Keratinocyte (primary cell): ENCODE results near the gene WDR27. TPM values are rescaled to one million over a fixed set of nuclear protein-coding genes. Genes with fewer than 3 reads are reported as not detected.

Source experiments
- DNase-seq: peaks from one replicate; pipeline ENCODE4 v3.0.0-alpha.2; 2011; ENCODE audit warnings: low read depth, missing footprints, low spot score
- FAIRE-seq: peaks from 2 replicates; lab custom pipeline; 2011; peaks lifted over from hg19 to GRCh38; lab: Jason Lieb, UNC
- H2AFZ ChIP-seq: 2 replicates; pipeline ENCODE4 v1.6.0; 2012; ENCODE audit warnings: low read length, control low read depth, inconsistent platforms; ENCODE audit not compliant: control insufficient read depth
- H3K27ac ChIP-seq: 2 replicates; pipeline ENCODE4 v1.5.1; 2011; ENCODE audit warnings: low read length; ENCODE audit not compliant: control insufficient read depth, insufficient read depth
- H3K27me3 ChIP-seq: 3 replicates; pipeline ENCODE4 v1.6.0; 2011; ENCODE audit warnings: low read length; ENCODE audit not compliant: control insufficient read depth, insufficient read depth; ENCODE audit errors: extremely low read depth
- H3K36me3 ChIP-seq, 2 experiments: 2 replicates in 1 of 2; 3 replicates in 1 of 2; pipeline ENCODE4 v1.5.1; 2011; ENCODE audit warnings: low read length in 2 of 2, mild to moderate bottlenecking in 1 of 2; ENCODE audit not compliant: control insufficient read depth in 2 of 2, insufficient read depth in 2 of 2; ENCODE audit errors: extremely low read depth in 1 of 2
- H3K4me1 ChIP-seq: 3 replicates; pipeline ENCODE4 v1.5.1; 2011; ENCODE audit warnings: low read length; ENCODE audit not compliant: control insufficient read depth, insufficient read depth; ENCODE audit errors: extremely low read depth
- H3K4me2 ChIP-seq: 3 replicates; pipeline ENCODE4 v1.6.0; 2011; ENCODE audit warnings: low read depth, low read length; ENCODE audit not compliant: control insufficient read depth, insufficient read depth; ENCODE audit errors: extremely low read depth
- H3K4me3 ChIP-seq, 3 experiments: fragments of 200-600 bp in 1 of 3; sonication (generic) in 1 of 3; 2 replicates in 2 of 3; 3 replicates in 1 of 3; pipeline ENCODE4 v1.5.1; 2011 to 2016; ENCODE audit warnings: low read length in 3 of 3, mild to moderate bottlenecking in 3 of 3, control low read depth in 2 of 3, inconsistent platforms in 1 of 3, low read depth in 1 of 3, mixed read lengths in 1 of 3, mixed run types in 1 of 3, moderate library complexity in 1 of 3; ENCODE audit not compliant: control insufficient read depth in 2 of 3, insufficient read depth in 2 of 3; ENCODE audit errors: extremely low read depth in 1 of 3
- H3K79me2 ChIP-seq: 2 replicates; pipeline ENCODE4 v1.6.0; 2012; ENCODE audit warnings: low read length; ENCODE audit not compliant: control insufficient read depth, insufficient read depth
- H3K9ac ChIP-seq: 3 replicates; pipeline ENCODE4 v1.6.0; 2011; ENCODE audit warnings: low read length; ENCODE audit not compliant: control insufficient read depth, insufficient read depth; ENCODE audit errors: extremely low read depth
- H3K9me1 ChIP-seq: 3 replicates; pipeline ENCODE4 v1.6.0; 2011; ENCODE audit warnings: low read length; ENCODE audit not compliant: control insufficient read depth, insufficient read depth; ENCODE audit errors: extremely low read depth
- H3K9me3 ChIP-seq: 2 replicates; pipeline ENCODE4 v1.5.1; 2012; ENCODE audit warnings: low read depth, low read length; ENCODE audit not compliant: control insufficient read depth
- H4K20me1 ChIP-seq: 3 replicates; pipeline ENCODE4 v1.6.0; 2011; ENCODE audit warnings: low read length; ENCODE audit not compliant: control insufficient read depth, insufficient read depth; ENCODE audit errors: extremely low read depth
- EZH2 ChIP-seq: IDR thresholded peaks from one replicate; pipeline ENCODE4 v1.6.1; 2012; ENCODE audit warnings: inconsistent platforms, mild to moderate bottlenecking, low read length, moderate library complexity
- dilution Hi-C: fragments of 300-500 bp; cut with MboI; formaldehyde crosslinking; loops from one replicate; pipeline ENCODE4 v1.7.0; 2020; ENCODE audit warnings: low sequenced_read_pairs; ENCODE audit not compliant: extremely low pct_ligation_motif_present
- polyA plus RNA-seq, 5 experiments: library from polyadenylated mRNA; depleted of rRNA in 3 of 5; stranded (reverse) in 3 of 5; stranded (forward) in 1 of 5; unstranded in 1 of 5; fragments of >200 nt; gene quantifications; 1 replicate in 1 of 5; 2 replicates in 3 of 5; 3 replicates in 1 of 5; pipeline versions ENCODE4 v1.2.1 to v1.2.3, GENCODE V29; 2011 to 2012; ENCODE audit warnings: missing spikeins in 2 of 5, low read depth in 1 of 5, low replicate concordance in 1 of 5
- TF ChIP-seq, protein P1 (sequence below), 3 experiments: IDR thresholded peaks in 1 of 3; conservative IDR thresholded peaks in 1 of 3; optimal IDR thresholded peaks in 1 of 3; 2 replicates in 2 of 3; 3 replicates in 1 of 3; pipeline versions ENCODE3 to v1.5.1; 2011; ENCODE audit warnings: low read length in 3 of 3, mild to moderate bottlenecking in 3 of 3, moderate library complexity in 2 of 3, control low read depth in 1 of 3, inconsistent platforms in 1 of 3; ENCODE audit not compliant: insufficient read depth in 2 of 3; ENCODE audit errors: extremely low read depth in 1 of 3

WDR27 gene
- polyA plus RNA-seq, 1 donor (not counting 4 experiments of a cell fraction or from before 2014, with no cell fraction given): 17.8 TPM

DNA sequence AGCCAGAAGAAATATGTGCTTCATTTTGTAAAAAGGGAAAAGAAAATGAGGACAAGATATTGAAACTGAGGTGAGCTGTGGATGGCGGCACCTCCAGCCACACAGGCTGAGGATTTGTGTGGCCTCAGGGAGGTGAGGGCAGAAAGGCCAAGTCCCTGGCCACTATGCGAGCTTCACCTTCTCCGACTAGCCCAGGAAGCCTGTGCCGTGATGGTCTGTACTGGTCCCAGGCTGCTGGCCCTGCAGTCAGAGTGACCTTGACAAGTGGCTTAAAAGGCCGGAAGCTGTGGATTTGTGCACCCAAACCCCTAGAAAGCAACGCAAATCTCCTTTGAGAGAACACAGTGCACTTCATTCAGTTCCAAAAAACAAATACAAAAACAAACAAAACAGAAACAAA, 48.1 kb downstream of the WDR27 start:
- Histone ChIP-seq H2AFZ (no peak overlapping the region), H3K9ac (no peak overlapping the region), H3K9me1 (no peaks in the 10 kb centered on the region), H3K27ac (no peak overlapping the region), H3K4me3 (no peak overlapping the region), H3K4me1 (no peaks in the 10 kb centered on the region), H3K27me3 (no peaks in the 10 kb centered on the region), H3K36me3 (peaks cover 4 to 9% of the 10 kb centered on the region in 2 experiments), H3K79me2 (no peaks in the 10 kb centered on the region), H4K20me1 (no peaks in the 10 kb centered on the region), H3K4me2 (no peak overlapping the region), H3K9me3 (no peaks in the 10 kb centered on the region)
- no peak for DNase-seq
- dilution Hi-C loops: no loop called here
- FAIRE-seq: no peak
- TF ChIP-seq, protein P1, sequence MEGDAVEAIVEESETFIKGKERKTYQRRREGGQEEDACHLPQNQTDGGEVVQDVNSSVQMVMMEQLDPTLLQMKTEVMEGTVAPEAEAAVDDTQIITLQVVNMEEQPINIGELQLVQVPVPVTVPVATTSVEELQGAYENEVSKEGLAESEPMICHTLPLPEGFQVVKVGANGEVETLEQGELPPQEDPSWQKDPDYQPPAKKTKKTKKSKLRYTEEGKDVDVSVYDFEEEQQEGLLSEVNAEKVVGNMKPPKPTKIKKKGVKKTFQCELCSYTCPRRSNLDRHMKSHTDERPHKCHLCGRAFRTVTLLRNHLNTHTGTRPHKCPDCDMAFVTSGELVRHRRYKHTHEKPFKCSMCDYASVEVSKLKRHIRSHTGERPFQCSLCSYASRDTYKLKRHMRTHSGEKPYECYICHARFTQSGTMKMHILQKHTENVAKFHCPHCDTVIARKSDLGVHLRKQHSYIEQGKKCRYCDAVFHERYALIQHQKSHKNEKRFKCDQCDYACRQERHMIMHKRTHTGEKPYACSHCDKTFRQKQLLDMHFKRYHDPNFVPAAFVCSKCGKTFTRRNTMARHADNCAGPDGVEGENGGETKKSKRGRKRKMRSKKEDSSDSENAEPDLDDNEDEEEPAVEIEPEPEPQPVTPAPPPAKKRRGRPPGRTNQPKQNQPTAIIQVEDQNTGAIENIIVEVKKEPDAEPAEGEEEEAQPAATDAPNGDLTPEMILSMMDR (optimal IDR thresholded peaks at IDR 0.05 in 1 of 3, IDR thresholded peaks at IDR 0.05 in 1 of 3, conservative IDR thresholded peaks at IDR 0.05 in 1 of 3; ENCODE audit: extremely low read depth in 1 of 3, insufficient read depth in 2 of 3, low read length in 3 of 3): no peak
- no peak for TF ChIP-seq EZH2

DNA sequence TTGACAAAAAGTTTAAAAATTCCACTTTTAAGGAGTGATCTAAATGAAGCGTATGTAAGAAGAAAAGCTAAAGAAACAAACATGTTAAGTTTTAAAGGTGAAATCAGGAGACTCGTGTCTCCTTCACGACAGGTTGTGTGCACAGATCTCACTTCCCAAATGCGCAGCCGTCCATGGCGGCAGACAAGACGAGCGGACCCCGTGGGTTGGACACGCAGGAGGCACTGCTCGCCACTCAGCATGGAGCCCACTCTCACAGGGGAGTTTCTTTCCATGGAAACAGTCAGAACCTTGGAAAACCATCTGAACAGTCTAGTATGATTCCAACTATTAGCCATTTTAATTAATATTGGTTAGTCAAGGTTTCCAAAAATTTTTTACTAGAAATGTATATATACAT, 48.9 kb downstream of the WDR27 start:
- no peak for TF ChIP-seq EZH2
- TF ChIP-seq, protein P1 (optimal IDR thresholded peaks at IDR 0.05 in 1 of 3, IDR thresholded peaks at IDR 0.05 in 1 of 3, conservative IDR thresholded peaks at IDR 0.05 in 1 of 3; ENCODE audit: extremely low read depth in 1 of 3, insufficient read depth in 2 of 3, low read length in 3 of 3): no peak
- Histone ChIP-seq H3K9ac (no peak overlapping the region), H4K20me1 (no peaks in the 10 kb centered on the region), H3K4me1 (no peaks in the 10 kb centered on the region), H3K4me2 (no peak overlapping the region), H3K9me3 (no peaks in the 10 kb centered on the region), H3K9me1 (no peaks in the 10 kb centered on the region), H3K27ac (no peak overlapping the region), H3K79me2 (no peaks in the 10 kb centered on the region), H3K4me3 (no peak overlapping the region), H3K36me3 (peaks cover 4 to 6% of the 10 kb centered on the region in 2 experiments), H3K27me3 (no peaks in the 10 kb centered on the region), H2AFZ (no peak overlapping the region)
- FAIRE-seq: no peak
- no peak for DNase-seq
- dilution Hi-C loops: no loop called here
